Activated naive CD4-positive, alpha-beta T cell treated with anti-CD3 and anti-CD28 coated beads for 36 hours (primary cell): Measurements from ENCODE around the gene RBMS1. TPM values are rescaled to one million over a fixed set of nuclear protein-coding genes. Genes with fewer than 3 reads are reported as not detected.
A peak's percentile ranks its signal among the peaks of the same experiment; 100 is the strongest.
"Not testable (repeated sequence)": the region's sequence is repeated elsewhere in the genome, so short reads cannot be mapped to it uniquely, and the experiment has no call there.

ENCODE experiments used
- CTCF ChIA-PET: fragments of 350-600 bp; sonication (Branson Sonifier 250); formaldehyde crosslinking; loops from one replicate; lab custom pipeline; 2021; ENCODE audit warnings: antibody characterized with exemption; lab: Charles Lee
- DNase-seq: peaks from one replicate; pipeline ENCODE4 v3.0.0-alpha.2; 2020
- H3K27ac Mint-ChIP-seq: one replicate; pipeline ENCODE4 v1.8.0; 2021; ENCODE audit warnings: mild to moderate bottlenecking, mixed read lengths
- H3K27me3 Mint-ChIP-seq: one replicate; pipeline ENCODE4 v1.8.0; 2021; ENCODE audit warnings: low read depth, mixed read lengths
- H3K36me3 Mint-ChIP-seq: one replicate; pipeline ENCODE4 v1.8.0; 2021; ENCODE audit warnings: low read depth, mixed read lengths
- H3K4me1 Mint-ChIP-seq: one replicate; pipeline ENCODE4 v1.8.0; 2021; ENCODE audit warnings: low read depth, mixed read lengths
- H3K4me3 Mint-ChIP-seq: one replicate; pipeline ENCODE4 v1.8.0; 2021; ENCODE audit warnings: mild to moderate bottlenecking, moderate library complexity, mixed read lengths
- H3K9me3 Mint-ChIP-seq: one replicate; pipeline ENCODE4 v1.8.0; 2021; ENCODE audit warnings: mixed read lengths
- intact Hi-C: fragments of 100-400 bp; cut with micrococcal nuclease; formaldehyde crosslinking; loops from one replicate; pipeline ENCODE4 v1.15.1; 2023
- total RNA-seq, 2 experiments: library from RNA; stranded (reverse); gene quantifications; one replicate each; pipeline ENCODE4 v1.2.3, GENCODE V29; 2021

RBMS1 gene
- total RNA-seq, 2 experiments from 2014 or later: 27.8 to 29.1 TPM

DNA sequence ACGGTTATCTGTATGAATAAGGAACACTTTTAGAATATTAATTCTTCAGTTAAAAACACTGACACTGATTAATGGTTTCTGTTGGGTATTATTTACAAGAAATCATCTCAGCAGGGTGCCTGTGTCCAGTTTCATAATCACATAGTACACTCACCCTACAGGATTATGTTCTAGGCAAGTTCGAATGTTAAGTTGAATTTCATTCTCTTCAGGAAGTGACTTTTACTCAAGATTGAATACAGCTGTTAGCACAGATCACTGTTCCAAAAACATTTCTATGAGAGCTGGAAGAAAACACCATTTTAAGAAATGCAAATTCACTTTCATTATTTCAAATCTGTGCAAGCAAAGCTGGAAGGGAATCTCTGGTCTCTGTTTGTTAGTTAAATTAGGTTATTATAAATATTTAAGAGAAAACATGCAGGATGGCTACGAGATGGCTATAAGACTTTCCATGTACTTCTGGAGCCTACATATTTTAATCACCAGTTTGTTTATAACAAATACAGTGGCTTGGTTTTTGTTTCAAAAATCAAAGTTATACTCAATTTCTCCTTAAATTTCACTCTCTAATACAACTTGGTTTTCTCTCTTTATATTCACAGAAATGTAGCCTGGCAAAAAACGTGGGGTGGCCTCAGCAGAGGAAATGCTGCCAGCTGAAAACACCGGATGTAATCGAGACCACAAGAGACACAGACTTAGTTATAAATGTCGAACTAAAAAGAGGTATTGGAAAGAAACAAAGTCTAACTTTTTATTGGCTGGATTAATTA is 65.8 kb downstream of the RBMS1 start:
- H3K36me3 Mint-ChIP-seq: peaks cover 8% of the 10 kb centered on the region
- H3K27ac Mint-ChIP-seq: peak overlapping the region; percentile 88
- H3K9me3 Mint-ChIP-seq: peaks cover 12% of the 10 kb centered on the region
- H3K4me1 Mint-ChIP-seq: peaks cover 47% of the 10 kb centered on the region
- H3K4me3 Mint-ChIP-seq: peak overlapping the region; percentile 75
- peak; percentile 67 for DNase-seq
- intact Hi-C loops: loop anchor here (1.0 to 10.0 kb wide), 8 partner anchors 15 to 549 kb away; no protein-coding TSS in a partner anchor
- CTCF ChIA-PET: interaction anchor here (0.9 to 3.4 kb wide), 10 partner anchors 10 to 340 kb away, joined by 3 to 21 read pairs (median 4); partner anchors contain the start of gene RBMS1
- H3K27me3 Mint-ChIP-seq: no peaks in the 10 kb centered on the region

DNA sequence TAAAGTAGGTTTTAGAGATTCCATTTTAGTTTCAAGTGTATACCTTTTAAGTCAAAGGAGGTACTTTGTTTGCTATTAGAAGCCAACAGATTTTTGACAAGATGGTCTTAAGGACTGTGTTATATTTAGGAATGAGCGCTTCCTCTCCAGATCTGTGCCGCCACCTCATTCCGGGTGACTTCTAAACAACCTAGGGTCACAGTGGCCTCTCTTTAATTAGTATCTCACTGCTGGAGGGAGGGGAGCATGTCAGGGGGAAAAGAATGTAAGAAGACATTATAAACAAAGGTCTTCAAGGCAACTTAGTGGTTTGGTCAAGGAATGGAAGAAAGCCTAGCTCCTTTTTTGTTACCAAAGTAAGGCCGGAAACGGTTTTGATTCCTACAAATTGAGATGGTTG is 67.0 kb downstream of the RBMS1 start:
- intact Hi-C loops: loop anchor here (2.0 to 10.0 kb wide), 5 partner anchors 14 to 551 kb away; no protein-coding TSS in a partner anchor

DNA sequence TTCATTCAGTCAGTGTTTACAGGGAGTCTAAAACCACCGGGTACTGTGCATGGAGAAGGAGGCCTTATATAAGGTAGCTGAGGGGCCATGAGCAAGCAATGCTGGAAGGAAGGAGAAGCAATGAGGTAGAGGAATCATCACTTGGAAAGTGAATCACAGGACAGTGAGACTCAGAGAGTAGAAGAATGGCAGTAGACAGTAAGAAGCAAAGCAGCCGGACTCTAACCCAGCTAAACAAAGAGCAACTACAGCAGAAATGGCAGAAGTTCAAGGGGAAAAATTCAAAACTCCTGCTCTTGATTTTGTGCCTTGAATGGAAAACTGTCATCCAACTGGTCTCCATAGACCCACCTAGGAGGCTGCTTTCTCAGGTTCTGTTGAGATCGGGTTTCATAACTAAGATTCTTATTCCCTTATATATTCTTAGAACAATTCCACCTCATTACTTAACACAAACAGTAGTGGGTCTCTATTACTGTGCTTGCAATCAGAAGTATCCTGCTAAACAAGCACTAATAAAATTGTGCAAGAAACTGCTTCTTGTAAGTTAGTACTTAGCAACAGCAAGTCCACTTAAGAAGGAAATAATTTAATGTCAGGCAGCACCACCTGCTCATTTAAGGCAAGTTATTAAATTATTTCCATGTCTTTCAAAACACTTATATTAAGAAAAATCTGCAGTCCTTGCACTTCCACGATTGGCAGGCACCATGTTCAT is 68.0 kb downstream of the RBMS1 start:
- Mint-ChIP-seq H3K27me3 (no peaks in the 10 kb centered on the region), H3K4me1 (peaks cover 52% of the 10 kb centered on the region), H3K9me3 (peaks cover 11% of the 10 kb centered on the region), H3K36me3 (peaks cover 8% of the 10 kb centered on the region), H3K4me3 (no peak overlapping the region), H3K27ac (no peak overlapping the region)
- no peak for DNase-seq
- CTCF ChIA-PET: interaction anchor here (0.8 to 1.2 kb wide), 4 partner anchors 11 to 102 kb away, joined by 3 to 4 read pairs (median 3); no protein-coding TSS in a partner anchor
- intact Hi-C loops: loop anchor here (2.0 to 10.0 kb wide), 5 partner anchors 13 to 552 kb away; no protein-coding TSS in a partner anchor

More for the DNA sequence above, 67.0 kb downstream of the RBMS1 start:
- H3K9me3 Mint-ChIP-seq: peaks cover 14% of the 10 kb centered on the region
- peaks cover 11% of the 10 kb centered on the region for H3K36me3 Mint-ChIP-seq
- H3K27me3 Mint-ChIP-seq: no peaks in the 10 kb centered on the region
- no peak overlapping the region for H3K27ac Mint-ChIP-seq
- H3K4me3 Mint-ChIP-seq: no peak overlapping the region
- peaks cover 50% of the 10 kb centered on the region for H3K4me1 Mint-ChIP-seq
- CTCF ChIA-PET: no interaction called here
- DNase-seq: no peak

DNA sequence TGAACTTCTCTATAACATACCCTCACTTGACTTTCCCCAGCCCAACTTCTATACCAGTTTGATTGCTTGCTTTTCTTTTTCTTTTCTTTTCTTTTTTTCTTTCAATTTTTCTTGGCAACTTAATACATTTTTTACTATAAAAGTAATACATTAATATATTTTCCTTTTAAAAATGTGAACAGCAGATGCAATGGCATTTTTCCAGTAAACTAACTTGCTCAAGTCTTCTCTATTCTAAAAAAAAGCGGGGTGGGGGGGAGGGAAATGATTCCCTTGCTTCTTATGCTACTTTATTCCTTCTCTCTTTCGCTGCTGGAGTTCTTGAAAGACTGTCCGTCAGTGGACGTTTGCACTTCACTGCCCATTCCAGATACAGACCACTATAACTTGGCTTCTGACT is 70.5 kb downstream of the RBMS1 start:
- CTCF ChIA-PET: no interaction called here
- Mint-ChIP-seq H3K4me1 (peaks cover 63% of the 10 kb centered on the region), H3K27me3 (no peaks in the 10 kb centered on the region), H3K4me3 (no peak overlapping the region), H3K9me3 (peaks cover 2% of the 10 kb centered on the region), H3K36me3 (peaks cover 3% of the 10 kb centered on the region), H3K27ac (no peak overlapping the region)
- no peak for DNase-seq
- intact Hi-C loops: loop anchor here (10.0 kb wide), 1 partner anchor 308 kb away; no protein-coding TSS in a partner anchor

DNA sequence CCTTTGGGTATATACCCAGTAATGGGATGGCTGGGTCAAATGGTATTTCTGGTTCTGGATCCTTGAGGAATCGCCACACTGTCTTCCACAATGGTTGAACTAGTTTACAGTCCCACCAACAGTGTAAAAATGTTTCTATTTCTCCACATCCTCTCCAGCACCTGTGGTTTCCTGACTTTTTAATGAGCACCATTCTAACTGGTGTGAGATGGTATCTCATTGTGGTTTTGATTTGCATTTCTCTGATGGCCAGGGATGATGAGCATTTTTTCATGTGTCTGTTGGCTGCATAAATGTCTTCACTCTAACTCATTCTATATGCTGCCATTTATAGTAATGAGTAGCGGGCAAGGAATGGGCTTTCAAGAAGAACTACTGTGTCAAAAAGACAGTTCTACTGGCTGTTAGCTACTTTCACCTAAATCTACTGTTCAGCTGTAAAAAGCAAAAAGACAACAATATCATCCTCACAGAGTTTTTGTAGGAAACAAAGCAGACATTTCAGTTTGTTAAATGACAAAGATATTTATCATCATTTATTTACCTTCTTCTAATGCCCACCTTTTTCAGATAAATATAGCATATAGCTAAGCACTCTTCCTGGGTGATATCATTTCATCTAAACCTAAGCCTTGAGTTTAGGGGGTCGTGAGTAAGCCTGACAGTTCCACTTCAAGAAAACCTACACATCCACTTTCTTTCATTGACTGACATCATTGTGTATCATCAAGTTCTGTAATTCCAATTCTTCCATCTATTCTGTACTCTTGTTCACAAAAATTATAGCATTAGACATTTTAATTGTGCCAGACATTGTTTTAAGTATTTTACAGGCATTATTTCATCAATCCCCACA is 71.7 kb downstream of the RBMS1 start:
- intact Hi-C loops: loop anchor here (10.0 kb wide), 1 partner anchor 307 kb away; no protein-coding TSS in a partner anchor
- not testable (repeated sequence) for H3K9me3 Mint-ChIP-seq

DNA sequence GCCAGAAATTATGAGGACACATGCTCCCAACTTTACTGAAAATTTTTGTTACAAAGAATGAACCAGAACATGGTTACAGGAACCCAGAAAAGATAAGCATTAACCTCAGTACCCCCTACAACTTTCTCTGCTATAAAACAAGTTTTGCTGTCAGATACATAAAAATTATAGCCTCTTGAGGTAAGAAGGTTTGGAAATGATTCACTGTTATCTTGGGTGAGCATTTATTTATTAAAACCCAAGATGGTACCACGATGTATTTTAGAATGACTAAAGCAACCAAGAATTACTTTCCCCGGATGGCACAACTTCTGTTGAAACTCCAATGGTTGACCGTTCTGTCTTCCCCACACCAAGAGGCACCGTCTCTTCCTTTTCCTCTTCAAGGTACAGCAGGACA is 72.9 kb downstream of the RBMS1 start:
- CTCF ChIA-PET: interaction anchor here (0.9 kb wide), 1 partner anchor 8 kb away, joined by 3 read pairs; no protein-coding TSS in a partner anchor
- no peak overlapping the region for H3K4me3 Mint-ChIP-seq
- DNase-seq: no peak
- peaks cover 3% of the 10 kb centered on the region for H3K36me3 Mint-ChIP-seq
- peaks cover 2% of the 10 kb centered on the region for H3K9me3 Mint-ChIP-seq
- intact Hi-C loops: loop anchor here (10.0 kb wide), 1 partner anchor 306 kb away; no protein-coding TSS in a partner anchor
- peak overlapping the region; percentile 22 for H3K27ac Mint-ChIP-seq
- no peaks in the 10 kb centered on the region for H3K27me3 Mint-ChIP-seq
- H3K4me1 Mint-ChIP-seq: peaks cover 68% of the 10 kb centered on the region

More for the DNA sequence above, 71.7 kb downstream of the RBMS1 start:
- H3K4me3 Mint-ChIP-seq, DNase-seq, H3K27me3 Mint-ChIP-seq, H3K36me3 Mint-ChIP-seq: not testable (repeated sequence)
- Mint-ChIP-seq H3K4me1 (peaks cover 68% of the 10 kb centered on the region), H3K27ac (peak overlapping the region; percentile 48)
- CTCF ChIA-PET: interaction anchor here (0.7 to 1.0 kb wide), 2 partner anchors 97 to 501 kb away, joined by 3 read pairs; no protein-coding TSS in a partner anchor

DNA sequence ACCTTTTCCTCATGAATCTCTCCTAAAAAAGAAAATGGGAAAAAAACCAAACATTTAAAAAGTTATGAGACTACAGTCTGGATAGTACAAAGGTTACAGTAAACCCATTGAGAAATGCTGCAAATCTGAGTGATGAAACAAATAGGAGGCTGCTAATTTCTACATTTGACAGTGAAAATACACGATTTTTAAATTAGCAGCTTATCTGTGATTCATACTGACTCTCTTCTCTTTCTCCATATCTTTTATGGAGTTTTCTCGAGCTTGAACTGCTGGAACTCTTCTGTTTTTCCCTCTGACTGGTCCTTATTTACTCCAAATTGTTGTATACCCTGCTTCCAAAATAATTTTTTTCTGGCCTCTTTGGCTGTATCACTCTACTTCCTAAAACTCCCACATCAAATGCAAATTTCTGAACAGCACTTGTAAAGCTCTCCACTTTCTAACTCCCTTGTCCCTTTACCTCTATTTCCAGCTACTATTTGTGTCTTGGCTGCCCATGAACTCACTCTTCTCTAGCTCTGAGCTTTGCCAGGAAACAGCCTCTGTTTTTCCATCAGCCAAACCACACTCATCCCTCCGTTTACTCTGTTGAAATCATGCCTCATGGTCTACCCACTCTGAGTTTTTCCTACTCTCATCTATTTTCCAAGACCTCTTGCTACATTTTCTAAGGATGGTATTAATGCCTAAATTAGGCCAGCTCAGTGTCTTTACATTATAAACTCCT is 73.7 kb downstream of the RBMS1 start:
- peak overlapping the region; percentile 22 for H3K27ac Mint-ChIP-seq
- H3K36me3 Mint-ChIP-seq: peaks cover 3% of the 10 kb centered on the region
- DNase-seq: no peak
- peaks cover 72% of the 10 kb centered on the region for H3K4me1 Mint-ChIP-seq
- H3K9me3 Mint-ChIP-seq: peaks cover 2% of the 10 kb centered on the region
- H3K4me3 Mint-ChIP-seq: no peak overlapping the region
- intact Hi-C loops: loop anchor here (10.0 kb wide), 1 partner anchor 305 kb away; no protein-coding TSS in a partner anchor
- no peaks in the 10 kb centered on the region for H3K27me3 Mint-ChIP-seq
- CTCF ChIA-PET: interaction anchor here (0.9 to 1.2 kb wide), 2 partner anchors 9 to 95 kb away, joined by 3 to 4 read pairs; no protein-coding TSS in a partner anchor

- H3K9me3 Mint-ChIP-seq: peaks cover 2% of the 10 kb centered on the region
- no peaks in the 10 kb centered on the region for H3K27me3 Mint-ChIP-seq
- intact Hi-C loops: no loop called here
- no peak for DNase-seq
- H3K4me3 Mint-ChIP-seq: no peak overlapping the region
- H3K4me1 Mint-ChIP-seq: peaks cover 70% of the 10 kb centered on the region
- H3K36me3 Mint-ChIP-seq: peaks cover 3% of the 10 kb centered on the region
- CTCF ChIA-PET: interaction anchor here (0.6 to 0.9 kb wide), 2 partner anchors 12 to 65 kb away, joined by 3 to 4 read pairs; no protein-coding TSS in a partner anchor
- no peak overlapping the region for H3K27ac Mint-ChIP-seq
These were observed 74.8 kb downstream of the RBMS1 start for GRCh38 chr2:160418853-160419252.

DNA sequence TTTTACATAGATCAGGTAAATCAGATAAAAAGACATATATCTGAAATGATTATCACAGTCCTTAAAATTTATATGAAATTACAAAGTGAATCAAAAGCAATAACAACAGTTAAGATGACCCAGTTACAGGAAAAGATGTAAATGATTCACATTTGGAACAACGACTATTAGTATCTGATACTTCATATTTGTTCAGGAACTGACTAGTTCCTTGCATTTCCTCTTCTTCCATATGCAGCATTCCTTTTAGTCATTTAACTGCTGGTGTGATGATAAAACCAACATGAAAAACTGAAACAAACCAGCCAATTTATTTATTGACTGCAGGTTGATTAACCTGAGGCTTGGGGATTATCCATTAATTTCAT is 75.2 kb downstream of the RBMS1 start:
- CTCF ChIA-PET: no interaction called here

GRCh38 chr2:160417745-160418397 is 75.7 kb downstream of the RBMS1 start:
- CTCF ChIA-PET: interaction anchor here (1.0 kb wide), 1 partner anchor 11 kb away, joined by 4 read pairs; no protein-coding TSS in a partner anchor
- no peaks in the 10 kb centered on the region for H3K27me3 Mint-ChIP-seq
- no peak overlapping the region for H3K4me3 Mint-ChIP-seq
- H3K36me3 Mint-ChIP-seq: peaks cover 3% of the 10 kb centered on the region
- peak overlapping the region; percentile 20 for H3K27ac Mint-ChIP-seq
- peak; percentile 51 for DNase-seq
- H3K4me1 Mint-ChIP-seq: peaks cover 65% of the 10 kb centered on the region
- peaks cover 2% of the 10 kb centered on the region for H3K9me3 Mint-ChIP-seq
- intact Hi-C loops: no loop called here

More for the DNA sequence above, 75.2 kb downstream of the RBMS1 start:
- Mint-ChIP-seq H3K4me1 (peaks cover 66% of the 10 kb centered on the region), H3K9me3 (peaks cover 2% of the 10 kb centered on the region), H3K27me3 (no peaks in the 10 kb centered on the region), H3K27ac (peak overlapping the region; percentile 20), H3K4me3 (no peak overlapping the region), H3K36me3 (peaks cover 3% of the 10 kb centered on the region)
- no peak for DNase-seq
- intact Hi-C loops: no loop called here
